GM21515 (cell line): ENCODE results near the gene CNIH3.
A peak's percentile ranks its signal among the peaks of the same experiment; 100 is the strongest.

Experiments
- ATAC-seq: cut with Tn5 transposase; IDR thresholded peaks from one replicate; pipeline ENCODE4 v1.9.1; 2021; ENCODE audit not compliant: unreplicated experiment

CNIH3 gene

DNA sequence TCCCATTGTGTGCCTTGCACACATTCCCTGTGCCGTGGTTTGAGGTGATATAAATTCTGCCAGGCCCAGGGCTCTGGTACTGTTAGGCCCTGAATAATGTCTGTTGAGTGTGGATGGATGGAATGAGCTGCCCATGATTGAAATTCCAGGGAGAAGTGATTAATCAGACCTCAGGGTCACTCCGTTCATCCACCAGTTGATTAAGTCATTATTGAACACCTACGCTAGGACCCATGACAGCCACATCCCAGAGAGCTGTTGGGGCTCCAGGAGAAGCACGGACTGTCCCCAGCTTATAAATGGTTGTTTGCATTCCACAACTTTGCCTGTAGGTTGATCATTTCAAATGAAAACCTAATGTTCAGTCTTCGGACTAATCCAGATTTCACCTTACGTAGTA is 98.4 kb downstream of the CNIH3 start:
- ATAC-seq = no peak

DNA sequence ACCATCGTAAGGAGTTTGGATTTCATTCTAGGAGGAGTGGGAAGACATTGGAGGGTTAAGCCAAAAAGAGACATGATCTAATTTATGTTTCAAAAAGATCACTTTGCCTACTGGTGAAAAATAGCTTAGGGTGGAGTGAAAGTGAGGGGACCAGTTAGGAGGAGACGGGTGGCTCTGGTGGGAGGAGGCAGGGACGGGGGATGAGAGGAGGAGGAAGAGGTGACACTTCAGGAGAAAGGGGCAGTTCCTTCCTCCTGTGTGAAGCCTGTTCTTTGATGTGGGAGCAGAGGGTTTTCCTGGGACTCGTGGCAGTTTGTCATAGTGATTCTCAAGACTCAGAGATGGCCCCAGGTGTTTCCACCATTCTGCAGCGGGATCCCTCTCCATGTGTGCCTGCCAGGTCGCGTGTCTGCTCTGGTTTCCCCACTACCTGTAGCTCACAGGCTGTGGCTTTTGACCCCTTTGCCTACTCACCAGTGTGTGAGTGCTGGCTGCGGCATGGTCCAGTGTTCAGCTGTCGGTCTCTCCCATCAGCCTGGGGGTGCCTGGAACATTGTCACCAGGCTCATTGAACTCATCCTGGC is 102.4 kb downstream of the CNIH3 start:
- no peak for ATAC-seq

DNA sequence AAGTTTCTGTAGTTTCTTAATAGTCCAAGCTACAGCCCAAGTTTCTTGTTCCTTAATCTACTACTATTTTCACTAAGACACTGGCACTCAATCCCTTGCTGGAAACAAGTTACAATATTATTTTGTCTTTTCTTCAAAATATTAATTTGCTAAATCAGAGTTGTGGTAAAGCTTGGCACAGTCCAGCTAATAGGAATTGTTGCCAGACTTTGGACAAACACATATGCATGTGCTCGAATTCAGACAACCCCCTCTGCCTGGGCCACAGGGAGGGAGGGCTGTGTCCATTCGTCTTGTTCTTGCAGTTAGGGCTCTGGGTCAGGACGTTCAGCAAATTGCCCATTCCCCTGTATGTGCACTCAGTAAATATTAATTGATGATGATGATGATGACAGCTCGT is 103.6 kb downstream of the CNIH3 start:
- ATAC-seq = no peak

DNA sequence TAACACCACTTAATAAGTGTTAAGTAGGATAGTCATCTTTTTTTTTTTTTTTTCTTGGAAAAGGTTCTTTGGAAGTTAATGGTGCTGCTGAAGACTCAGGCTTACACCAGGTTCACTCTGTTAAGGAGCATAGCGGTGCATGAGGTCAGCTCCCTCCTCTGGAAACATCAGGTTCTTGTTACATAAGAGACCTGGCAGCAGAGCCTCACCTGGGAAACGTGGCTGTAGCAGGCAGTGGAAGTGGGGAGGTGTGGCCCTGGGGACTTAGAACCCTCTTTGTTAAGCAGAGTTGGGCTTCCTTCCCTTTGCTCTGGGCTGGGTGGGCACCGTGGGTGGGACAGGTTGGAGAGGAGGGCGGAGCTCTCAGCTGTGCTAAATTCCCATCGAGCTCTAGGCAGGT is 104.1 kb downstream of the CNIH3 start:
- ATAC-seq = no peak

DNA sequence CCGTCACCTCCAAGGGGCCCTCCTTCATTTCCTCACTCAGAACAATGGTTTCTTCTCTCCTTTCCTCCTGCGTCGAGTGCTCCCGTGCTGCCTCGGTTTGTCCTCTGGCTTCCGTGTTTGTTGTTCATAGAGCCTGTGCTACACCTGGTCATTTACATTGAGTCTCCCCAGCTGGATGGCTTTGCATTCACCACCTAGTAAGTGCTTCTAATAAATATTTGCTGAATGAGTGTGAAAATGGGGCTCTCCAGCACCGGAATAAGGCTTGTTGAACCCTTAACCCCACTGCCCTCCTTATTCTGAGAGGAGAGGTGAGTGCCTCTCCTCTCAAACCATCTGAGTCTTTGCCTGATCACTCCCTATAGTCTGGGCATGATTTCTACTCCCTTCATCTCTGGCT is 104.9 kb downstream of the CNIH3 start:
- ATAC-seq = no peak

DNA sequence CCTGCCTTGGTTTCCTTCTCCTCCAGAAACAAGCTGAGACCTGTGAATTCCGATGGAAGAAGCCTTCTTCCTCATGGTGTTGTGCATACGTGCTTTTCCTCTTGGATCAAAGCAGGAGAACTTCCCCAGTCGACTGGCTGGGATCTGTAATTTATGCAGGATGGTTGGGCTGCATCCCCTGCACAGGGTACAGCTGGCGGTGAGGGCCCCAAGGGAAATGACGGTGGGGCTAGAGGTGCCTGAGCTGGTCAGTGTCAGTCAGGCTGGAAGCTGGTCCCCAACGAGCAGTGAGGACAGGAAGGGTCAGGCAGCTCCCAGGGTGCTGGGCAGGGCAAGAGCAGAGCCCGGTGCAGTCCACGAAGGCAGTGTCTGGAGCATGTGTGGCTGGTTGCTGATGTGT is 106.7 kb downstream of the CNIH3 start:
- ATAC-seq = no peak

DNA sequence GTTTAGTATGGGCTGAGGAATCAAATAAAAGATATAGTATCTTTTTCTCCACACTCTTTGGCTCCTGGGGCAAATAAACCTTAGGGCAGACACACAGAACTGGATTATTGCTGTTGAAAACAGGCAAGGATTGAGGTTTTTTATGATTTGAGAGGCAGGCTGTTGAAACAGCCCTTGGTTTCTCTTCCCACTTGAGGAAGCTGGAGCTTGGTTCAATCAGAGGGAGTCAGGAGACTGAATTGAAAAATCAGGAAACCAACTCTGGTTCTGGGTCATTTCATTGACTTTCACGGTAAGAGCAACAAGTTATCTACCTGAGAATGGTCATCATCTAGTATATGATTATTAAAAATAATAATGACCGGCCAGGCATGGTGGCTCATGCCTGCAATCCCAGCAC is 108.4 kb downstream of the CNIH3 start:
- ATAC-seq = no peak

DNA sequence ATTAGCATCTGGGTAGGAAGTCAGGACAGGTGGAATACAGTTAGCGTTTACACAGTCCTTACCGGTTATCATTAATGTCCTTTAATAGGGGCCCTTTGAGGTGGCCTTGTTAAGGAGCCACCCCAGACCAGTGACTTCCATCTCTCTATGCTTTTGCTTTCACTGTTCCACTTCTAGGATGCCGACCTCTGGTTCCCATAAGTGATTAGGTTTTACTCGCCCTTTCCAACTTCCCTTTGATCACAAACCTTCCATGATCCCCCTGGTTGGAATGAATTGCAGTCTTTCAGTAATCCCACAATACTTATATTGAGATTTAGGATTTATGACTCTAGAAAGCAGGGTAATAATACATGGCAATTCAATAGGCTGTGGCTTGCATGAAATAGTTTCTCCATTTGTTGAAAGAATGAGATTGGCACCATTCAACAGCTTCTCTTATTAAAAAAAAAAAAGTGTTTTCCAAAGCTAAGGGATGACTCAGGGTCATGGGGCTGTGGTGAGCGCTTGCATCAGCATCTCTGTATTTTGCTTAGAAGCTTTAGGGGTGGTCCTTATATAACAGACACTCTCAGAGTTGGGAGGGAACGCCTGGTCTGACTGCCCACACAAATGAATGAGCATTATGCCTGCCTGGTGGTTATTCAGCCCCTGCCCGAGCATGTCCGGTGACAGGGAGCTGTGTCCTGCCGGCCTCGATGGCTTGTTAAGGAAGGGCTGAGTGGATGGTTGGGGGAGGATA is 110.5 kb downstream of the CNIH3 start:
- ATAC-seq = no peak

DNA sequence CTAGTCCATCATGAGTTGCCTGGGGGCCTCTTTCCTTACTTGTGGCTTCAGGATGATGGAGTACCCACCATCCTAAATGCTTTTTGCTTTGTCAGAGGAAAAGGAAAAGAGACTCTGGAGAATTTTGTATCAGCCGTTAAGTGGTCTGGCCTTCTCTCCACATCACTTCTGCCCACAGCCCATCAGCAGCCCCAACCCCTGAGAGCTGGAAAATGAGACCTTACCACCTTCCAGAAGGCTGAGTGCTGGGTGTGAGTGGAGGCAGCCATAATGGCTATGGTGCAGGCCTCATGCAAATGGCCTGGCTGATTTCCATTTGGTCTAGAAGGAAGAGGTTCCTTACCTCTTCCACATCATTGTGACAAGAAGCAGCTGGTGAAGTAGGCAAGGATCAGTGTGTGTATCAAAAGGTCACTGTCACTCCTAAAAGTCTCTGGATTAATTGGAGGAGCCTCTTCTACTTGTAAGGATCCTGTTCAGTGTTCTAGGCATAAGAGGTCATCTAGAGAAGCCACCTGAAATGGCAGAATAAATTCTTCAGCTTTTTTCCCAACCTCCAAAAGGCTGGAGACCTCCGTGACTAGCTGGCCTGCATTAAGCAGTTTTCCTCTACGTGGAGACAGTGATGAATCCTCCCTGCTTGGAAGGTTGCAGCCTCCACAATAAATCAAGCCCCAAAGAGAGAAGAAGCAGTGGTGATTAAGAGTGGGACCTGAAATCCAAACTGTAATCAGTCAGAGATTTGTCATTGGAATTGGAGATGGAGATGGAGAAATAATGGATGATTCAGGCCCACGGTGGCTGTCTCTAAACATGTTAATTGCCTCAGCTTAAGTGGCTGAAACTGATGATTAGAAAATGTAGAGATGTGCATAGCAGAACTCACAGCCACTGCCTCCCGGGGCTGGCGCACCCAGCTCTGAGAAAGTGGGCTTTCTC is 111.5 kb downstream of the CNIH3 start:
- no peak for ATAC-seq

DNA sequence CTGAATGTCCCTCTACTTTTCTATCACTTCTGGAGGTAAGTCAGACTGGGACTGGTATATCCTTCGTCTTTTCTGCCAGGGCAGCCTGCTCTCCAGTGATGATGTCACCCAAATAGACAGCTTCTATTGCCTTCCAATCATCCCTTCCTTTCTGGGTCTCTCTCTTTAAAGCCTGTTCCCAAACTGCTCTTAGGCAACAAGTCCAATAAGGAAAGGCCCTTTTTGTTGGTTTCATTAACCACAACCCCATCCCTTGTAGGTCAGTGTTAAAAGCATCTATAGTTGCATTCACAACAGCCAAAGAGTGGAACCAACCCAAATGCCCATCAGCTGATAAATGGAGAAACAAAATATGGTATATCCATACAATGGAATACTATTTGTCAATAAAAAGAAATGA is 114.4 kb downstream of the CNIH3 start:
- no peak for ATAC-seq

DNA sequence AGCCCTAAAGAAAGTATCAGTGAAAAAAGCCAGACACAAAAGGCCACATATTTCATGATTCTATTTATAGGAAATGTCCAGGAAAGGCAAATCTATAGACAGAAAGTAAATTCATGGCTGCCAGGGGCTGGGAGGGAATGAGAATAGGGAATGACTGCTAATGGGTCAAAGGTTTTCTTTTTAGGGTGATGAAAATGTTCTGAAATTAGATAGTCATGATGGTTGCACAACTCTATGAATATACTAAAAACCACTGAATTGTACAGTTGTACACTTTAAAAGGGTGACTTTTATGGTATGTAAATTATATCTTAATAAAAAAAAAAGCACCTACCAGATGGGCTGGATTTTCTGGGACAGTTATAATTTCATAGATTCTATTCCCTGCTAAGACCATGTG is 114.8 kb downstream of the CNIH3 start:
- ATAC-seq = no peak

DNA sequence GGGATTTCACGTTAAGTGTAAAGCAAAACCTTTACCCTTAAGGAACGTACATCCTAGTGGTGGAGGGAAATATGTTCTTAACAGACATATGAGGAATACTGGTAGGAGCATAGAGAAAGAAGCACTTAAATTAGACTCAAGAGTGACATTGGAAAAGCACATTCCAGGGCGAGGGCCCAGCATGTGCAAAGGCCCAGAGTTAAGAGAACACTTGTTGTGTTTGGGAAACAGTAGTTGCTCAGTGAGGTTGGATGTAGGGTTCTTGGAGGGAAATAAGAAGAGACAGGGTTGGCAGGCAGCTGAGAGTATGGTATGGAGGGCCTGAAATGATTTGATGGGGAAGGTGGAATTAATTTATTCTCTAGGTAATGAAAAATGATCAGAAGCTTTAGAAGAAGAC is 115.5 kb downstream of the CNIH3 start:
- ATAC-seq = no peak

DNA sequence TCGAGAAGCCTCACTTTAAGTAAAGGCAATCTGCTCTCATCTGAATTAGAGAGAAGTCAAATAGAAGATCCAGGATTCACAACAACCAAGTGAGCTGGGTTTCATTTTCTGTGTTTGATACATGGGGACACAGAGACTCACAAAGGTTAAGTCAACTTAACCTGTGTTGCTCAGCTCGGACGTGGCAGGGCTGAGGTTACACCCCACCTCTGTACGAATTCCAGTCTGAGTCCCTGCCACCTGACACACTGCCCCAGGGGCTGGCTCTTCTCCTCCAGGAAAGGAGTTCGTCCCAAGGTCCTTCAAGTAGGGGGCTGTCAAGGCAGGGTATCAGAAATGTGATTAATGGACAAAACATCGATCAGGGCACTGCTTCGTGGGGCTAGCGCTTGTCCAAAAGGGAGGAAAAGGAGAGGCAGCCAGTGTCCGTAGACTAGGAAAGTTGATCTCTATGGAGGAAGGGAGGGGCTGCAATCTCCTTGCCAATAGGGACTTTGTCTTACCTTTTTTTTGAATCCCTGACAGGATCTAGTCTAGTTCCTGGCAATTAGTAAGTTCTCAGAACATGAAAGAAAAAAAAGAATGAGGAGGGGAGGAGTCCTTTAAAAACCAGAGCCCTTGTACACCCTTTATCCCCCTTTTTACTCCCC is 116.4 kb downstream of the CNIH3 start:
- no peak for ATAC-seq

DNA sequence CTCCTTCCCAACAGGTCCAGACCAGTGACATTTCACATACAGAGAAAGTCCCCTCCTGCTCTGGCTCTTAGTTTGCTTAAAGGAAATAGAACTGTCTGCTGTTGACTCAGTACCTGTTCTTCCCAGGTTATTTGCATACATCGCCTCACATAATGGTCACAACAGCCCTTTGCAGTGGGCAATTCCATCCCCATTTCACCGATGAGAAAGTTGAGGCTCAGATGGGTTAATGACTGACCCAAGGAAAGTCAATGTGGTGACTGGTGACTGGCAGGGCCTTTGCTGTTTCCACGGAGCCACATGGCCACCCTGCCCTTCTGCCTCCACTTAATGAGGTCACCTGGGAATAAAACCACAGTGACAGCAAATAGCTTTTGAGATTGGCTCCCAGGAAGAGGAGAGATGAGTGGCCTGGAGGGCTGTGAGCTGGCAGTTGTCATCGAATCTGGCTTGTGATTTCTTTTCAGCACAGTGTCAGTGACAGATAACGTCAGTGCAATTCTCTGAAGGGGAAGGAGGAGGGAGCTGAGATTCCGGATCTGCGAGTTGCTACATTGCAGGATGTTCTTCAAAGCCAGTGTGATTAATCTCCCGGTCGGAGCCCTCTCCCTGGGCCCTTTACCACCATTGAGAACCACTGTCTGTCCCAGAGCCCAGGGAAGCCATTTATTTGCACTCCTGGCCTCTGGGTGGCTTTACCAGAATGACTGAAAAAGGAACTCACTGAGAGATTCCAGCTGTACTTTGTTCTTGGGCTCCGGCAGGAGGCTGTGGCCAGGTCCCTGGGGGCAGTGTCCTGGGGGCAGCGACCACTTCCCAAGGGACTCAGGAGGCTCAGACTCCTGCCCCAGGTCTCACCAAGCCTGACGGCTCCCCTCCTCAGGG is 117.2 kb downstream of the CNIH3 start:
- ATAC-seq = peak; percentile 57

DNA sequence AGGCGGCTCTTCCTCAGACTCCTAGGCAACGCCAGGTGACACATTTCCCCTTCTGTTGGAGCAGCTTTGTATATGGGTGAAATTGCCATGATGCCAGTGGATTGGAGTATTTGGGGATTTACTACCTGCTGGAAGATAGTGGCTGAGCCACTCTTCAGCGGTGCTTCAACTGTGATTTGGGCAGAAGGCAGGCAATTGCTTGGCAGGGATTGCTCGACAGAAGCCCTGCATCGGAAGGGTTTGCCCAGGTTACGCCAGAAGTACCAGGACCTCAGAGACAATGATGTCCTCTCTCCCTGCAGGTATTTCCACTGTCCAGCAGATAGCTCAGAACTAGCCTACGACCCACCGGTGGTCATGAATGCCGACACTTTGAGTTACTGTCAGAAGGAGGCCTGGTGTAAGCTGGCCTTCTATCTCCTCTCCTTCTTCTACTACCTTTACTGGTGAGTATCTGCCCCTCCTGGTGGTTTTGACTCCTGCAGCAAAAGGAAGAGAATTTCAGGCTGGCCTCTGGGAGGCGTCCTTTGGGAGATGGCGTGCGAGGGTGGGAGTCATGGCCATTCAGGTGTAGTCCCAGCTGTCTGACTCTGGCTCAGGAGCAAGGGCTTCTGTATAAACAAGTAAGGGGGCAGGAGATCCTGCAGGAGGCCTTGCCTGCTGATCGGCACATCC is 118.3 kb downstream of the CNIH3 start:
- ATAC-seq = no peak

DNA sequence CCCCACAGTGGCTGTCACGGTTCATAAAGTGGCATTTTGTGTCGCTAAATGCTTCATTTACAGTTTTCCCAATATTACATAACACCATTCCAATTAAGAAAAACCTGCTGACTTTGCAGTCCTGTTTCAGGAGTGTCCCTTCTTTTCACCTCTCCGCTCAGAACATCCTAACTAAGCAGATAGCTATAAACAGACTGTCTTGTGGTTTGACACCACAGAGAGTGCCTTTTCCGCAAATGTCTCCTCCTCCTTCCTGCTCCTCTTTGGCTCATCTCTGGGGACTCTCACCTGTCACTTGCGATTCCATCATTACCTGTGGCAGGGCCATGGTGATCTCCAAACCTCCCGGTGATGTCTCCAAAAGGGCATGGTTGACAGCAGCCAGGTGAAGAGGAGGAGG is 119.0 kb downstream of the CNIH3 start:
- ATAC-seq = no peak

DNA sequence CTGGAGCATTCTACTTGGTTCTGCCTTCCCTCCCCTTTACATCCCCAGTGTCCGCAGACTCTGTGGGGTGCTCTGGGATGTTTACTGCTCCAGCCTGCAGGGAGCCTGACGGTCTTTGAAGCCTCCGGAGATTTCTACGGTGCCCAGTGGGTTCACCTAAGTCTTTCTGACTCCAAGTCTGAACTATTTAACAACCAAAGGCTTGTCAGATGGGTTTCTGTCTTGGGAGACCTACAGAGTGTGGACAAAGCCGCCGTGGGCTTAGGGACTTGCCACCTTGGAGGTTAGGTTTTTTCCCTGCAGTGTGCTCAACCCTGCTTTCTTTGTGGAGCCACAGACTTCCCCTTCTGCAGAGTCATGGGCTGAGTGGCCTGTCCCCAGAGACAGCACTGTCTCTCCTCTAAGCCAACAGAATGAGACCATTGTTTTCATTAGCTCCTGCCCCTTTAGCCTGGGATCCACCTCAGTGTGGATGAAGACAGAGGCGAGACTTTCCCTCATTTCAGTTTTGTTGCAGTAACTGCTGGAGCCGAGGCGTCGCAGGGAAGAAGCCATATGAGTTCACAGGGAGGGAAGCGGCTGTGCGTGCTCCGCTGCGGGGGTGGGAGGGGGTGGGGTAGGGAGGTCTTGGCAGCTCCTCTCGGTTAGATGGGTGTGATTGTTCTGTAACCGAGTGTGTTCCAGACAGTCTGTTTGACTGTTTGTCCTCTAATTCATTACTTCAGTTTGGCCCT is 120.7 kb downstream of the CNIH3 start:
- ATAC-seq = peak; percentile 51

DNA sequence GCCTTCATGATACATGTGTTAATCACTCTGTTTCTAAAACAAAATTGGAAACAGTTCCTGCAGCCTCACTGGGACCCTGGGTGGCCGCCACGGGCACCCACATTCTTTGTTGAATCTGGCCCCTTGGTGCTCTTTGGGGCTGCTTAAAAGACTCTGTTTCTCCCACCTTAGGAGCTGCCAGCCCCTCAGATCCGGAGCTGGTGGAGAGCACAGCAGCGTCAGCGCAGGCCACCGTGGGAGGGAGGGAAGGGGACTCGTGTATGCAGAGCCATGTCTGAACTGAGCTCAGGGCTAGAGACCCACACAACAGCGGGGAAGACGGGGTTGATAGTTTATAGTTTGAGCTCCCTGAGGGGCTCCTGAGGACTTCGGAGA is 121.2 kb downstream of the CNIH3 start:
- ATAC-seq = no peak

DNA sequence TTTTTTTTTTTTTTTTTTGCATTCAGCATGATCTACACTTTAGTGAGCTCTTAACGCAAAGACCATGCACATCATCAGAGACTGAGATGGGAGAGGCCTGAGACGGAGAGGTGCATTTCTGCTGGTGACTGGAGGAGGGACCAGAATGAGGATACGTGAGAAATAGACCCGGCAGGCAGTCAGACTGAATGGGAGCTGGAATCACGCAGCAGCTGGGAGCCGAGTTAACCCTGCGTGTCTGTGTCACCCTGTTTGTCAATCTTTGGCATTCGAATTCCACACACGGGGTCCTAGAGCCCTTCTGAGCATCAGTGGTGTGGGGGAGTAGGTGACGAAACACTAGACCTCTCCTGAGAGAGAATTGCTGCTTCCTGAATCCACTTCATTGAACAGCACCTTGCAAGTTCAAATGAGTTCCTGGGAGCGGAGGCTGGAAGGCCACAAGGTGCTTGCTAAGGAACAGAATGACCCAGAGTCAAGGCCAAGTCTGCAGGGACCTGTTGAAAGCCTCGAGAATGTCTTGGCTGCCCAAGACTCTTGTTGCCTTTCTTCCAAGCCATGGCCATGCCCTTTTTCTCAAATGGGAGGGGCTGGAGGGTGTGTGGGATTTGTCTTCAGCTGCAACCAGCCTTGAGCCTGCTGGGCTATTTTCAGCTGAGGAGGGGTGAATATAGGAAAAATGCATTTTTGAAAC is 123.3 kb downstream of the CNIH3 start:
- peak; percentile 10 for ATAC-seq
